CD4-positive, alpha-beta T cell (primary cell): ENCODE data around the gene AKAP8. TPM values are rescaled to one million over a fixed set of nuclear protein-coding genes. Genes with fewer than 3 reads are reported as not detected.

ENCODE experiments used
- ATAC-seq: fragments of 200-7000 bp; cut with Tn5 transposase; one replicate; pipeline ENCODE4 v1.10.0; 2022; ENCODE audit warnings: mild to moderate bottlenecking; ENCODE audit not compliant: poor library complexity
- CTCF ChIA-PET: fragments of 350-600 bp; sonication (Branson Sonifier 250); formaldehyde crosslinking; loops from one replicate; lab custom pipeline; 2021; ENCODE audit warnings: antibody characterized with exemption, inconsistent platforms; lab: Charles Lee
- POLR2A ChIA-PET: fragments of 350-600 bp; sonication (Branson Sonifier 250); formaldehyde crosslinking; loops from one replicate; lab custom pipeline; 2021; ENCODE audit warnings: antibody characterized with exemption, inconsistent platforms; lab: Charles Lee
- DNase-seq, 14 experiments: peaks; one replicate each; pipeline ENCODE4 v3.0.0-alpha.2; 2013 to 2020; ENCODE audit warnings: mixed read lengths in 2 of 14
- H3K27ac ChIP-seq, 2 donors: one replicate each; pipeline versions ENCODE4 v1.5.1 to v1.7.0; 2013; ENCODE audit warnings: low read length in 2 of 2, low read depth in 1 of 2, mild to moderate bottlenecking in 1 of 2
- H3K27me3 ChIP-seq, 2 experiments: 1 replicate in 1 of 2; 2 replicates in 1 of 2; pipeline versions ENCODE4 v1.6.1 to v1.7.0; 2013; ENCODE audit warnings: low read length in 2 of 2, control low read depth in 1 of 2, mild to moderate bottlenecking in 1 of 2, moderate library complexity in 1 of 2; ENCODE audit not compliant: insufficient read depth in 2 of 2, control insufficient read depth in 1 of 2
- H3K36me3 ChIP-seq: one replicate; pipeline ENCODE4 v1.6.1; 2013; ENCODE audit warnings: low read length, control low read depth; ENCODE audit not compliant: insufficient read depth
- H3K4me1 ChIP-seq: one replicate; pipeline ENCODE4 v1.6.1; 2013; ENCODE audit warnings: low read length, control low read depth; ENCODE audit not compliant: insufficient read depth
- H3K4me3 ChIP-seq: one replicate; pipeline ENCODE4 v1.5.1; 2013; ENCODE audit warnings: mild to moderate bottlenecking, low read length, moderate library complexity
- H3K9me3 ChIP-seq, 2 experiments: 1 replicate in 1 of 2; 2 replicates in 1 of 2; pipeline versions ENCODE4 v1.6.1 to v1.7.0; 2013; ENCODE audit warnings: low read length in 2 of 2, mild to moderate bottlenecking in 2 of 2, control low read depth in 1 of 2, moderate library complexity in 1 of 2; ENCODE audit not compliant: control insufficient read depth in 1 of 2, insufficient read depth in 1 of 2
- H3K27ac Mint-ChIP-seq: one replicate; pipeline ENCODE4 v1.8.0; 2020; ENCODE audit warnings: mixed read lengths
- H3K27me3 Mint-ChIP-seq: one replicate; pipeline ENCODE4 v1.8.0; 2021; ENCODE audit warnings: mixed read lengths
- H3K36me3 Mint-ChIP-seq: one replicate; pipeline ENCODE4 v1.8.0; 2021; ENCODE audit warnings: low read depth, mixed read lengths
- H3K4me1 Mint-ChIP-seq: one replicate; pipeline ENCODE4 v1.8.0; 2021; ENCODE audit warnings: low read depth, mixed read lengths
- H3K4me3 Mint-ChIP-seq: one replicate; pipeline ENCODE4 v1.8.0; 2020; ENCODE audit warnings: mild to moderate bottlenecking, mixed read lengths
- H3K9me3 Mint-ChIP-seq: one replicate; pipeline ENCODE4 v1.8.0; 2020; ENCODE audit warnings: mixed read lengths
- intact Hi-C, 2 experiments: fragments of 100-400 bp; cut with DNase I in 1 of 2; cut with micrococcal nuclease in 1 of 2; formaldehyde crosslinking; loops; one replicate each; pipeline versions ENCODE4 v1.15.1 to v1.9.0; 2023 to 2025; cut with DNase I, micrococcal nuclease
- total RNA-seq, 174 experiments: library from RNA in 2 of 174; stranded (reverse) in 2 of 174; gene quantifications; one replicate each; pipeline ENCODE4 v1.2.3 and lab custom pipeline; 2021 to 2026
- TF ChIP-seq, protein P1 (sequence below): fragments of 200-600 bp; IDR thresholded peaks from one replicate; pipeline ENCODE4 v1.8.0; 2022; ENCODE audit warnings: antibody characterized with exemption, mild to moderate bottlenecking

The AKAP8 gene
- total RNA-seq, 2 experiments from 2014 or later: 87.5 to 90.1 TPM

DNA sequence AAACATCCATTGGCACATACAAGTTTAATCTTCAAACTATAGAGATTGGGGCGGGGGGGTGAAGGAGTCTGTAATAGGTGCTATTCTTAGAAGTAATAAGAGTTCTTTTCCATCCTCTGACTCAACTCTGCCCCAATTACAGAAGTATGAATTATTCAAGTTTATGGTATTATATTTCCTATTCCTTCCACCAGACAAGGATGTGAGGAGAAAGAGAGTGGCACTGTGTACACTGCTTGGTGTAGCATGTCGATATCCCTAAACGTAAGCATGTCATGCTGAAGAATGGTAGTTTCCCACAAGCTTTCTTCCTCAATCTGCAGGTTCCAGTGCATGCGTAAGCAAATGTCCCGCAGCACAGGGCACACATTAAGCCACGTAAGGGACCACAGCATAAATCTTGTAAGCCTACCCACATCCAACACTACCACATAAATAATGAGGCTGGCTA is 61.3 kb downstream of the AKAP8 start:
- Histone ChIP-seq H3K27ac (no peak overlapping the region), H3K36me3 (peaks cover 4% of the 10 kb centered on the region), H3K27me3 (no peaks in the 10 kb centered on the region), H3K9me3 (no peaks in the 10 kb centered on the region), H3K4me3 (no peak overlapping the region), H3K4me1 (peaks cover 88% of the 10 kb centered on the region)
- POLR2A ChIA-PET: interaction anchor here (1.0 to 2.1 kb wide), 2 partner anchors 13 to 60 kb away, joined by 3 to 13 read pairs; partner anchors contain the start of gene BRD4
- Mint-ChIP-seq H3K36me3 (peaks cover 21% of the 10 kb centered on the region), H3K4me1 (peaks cover 89% of the 10 kb centered on the region), H3K27me3 (no peaks in the 10 kb centered on the region), H3K4me3 (peak overlapping the region; percentile 38), H3K9me3 (no peaks in the 10 kb centered on the region), H3K27ac (peak overlapping the region; percentile 71)
- peak; percentile 72 for ATAC-seq
- TF ChIP-seq, protein P1, sequence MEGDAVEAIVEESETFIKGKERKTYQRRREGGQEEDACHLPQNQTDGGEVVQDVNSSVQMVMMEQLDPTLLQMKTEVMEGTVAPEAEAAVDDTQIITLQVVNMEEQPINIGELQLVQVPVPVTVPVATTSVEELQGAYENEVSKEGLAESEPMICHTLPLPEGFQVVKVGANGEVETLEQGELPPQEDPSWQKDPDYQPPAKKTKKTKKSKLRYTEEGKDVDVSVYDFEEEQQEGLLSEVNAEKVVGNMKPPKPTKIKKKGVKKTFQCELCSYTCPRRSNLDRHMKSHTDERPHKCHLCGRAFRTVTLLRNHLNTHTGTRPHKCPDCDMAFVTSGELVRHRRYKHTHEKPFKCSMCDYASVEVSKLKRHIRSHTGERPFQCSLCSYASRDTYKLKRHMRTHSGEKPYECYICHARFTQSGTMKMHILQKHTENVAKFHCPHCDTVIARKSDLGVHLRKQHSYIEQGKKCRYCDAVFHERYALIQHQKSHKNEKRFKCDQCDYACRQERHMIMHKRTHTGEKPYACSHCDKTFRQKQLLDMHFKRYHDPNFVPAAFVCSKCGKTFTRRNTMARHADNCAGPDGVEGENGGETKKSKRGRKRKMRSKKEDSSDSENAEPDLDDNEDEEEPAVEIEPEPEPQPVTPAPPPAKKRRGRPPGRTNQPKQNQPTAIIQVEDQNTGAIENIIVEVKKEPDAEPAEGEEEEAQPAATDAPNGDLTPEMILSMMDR: no peak
- intact Hi-C loops: no loop called here
- CTCF ChIA-PET: interaction anchor here (0.9 kb wide), 1 partner anchor 9 kb away, joined by 4 read pairs; no protein-coding TSS in a partner anchor
- DNase-seq: peak in 2 of 14 experiments; percentile 67 to 70

GRCh38 chr19:15317392-15318071 is 62.1 kb downstream of the AKAP8 start:
- Mint-ChIP-seq H3K36me3 (peaks cover 19% of the 10 kb centered on the region), H3K27me3 (no peaks in the 10 kb centered on the region), H3K4me1 (peaks cover 89% of the 10 kb centered on the region), H3K27ac (peak overlapping the region; percentile 71), H3K4me3 (peak overlapping the region; percentile 65), H3K9me3 (no peaks in the 10 kb centered on the region)
- DNase-seq: no peak
- Histone ChIP-seq H3K27ac (no peak overlapping the region), H3K4me1 (peaks cover 91% of the 10 kb centered on the region), H3K9me3 (no peaks in the 10 kb centered on the region), H3K4me3 (no peak overlapping the region), H3K27me3 (no peaks in the 10 kb centered on the region), H3K36me3 (peaks cover 4% of the 10 kb centered on the region)
- TF ChIP-seq, protein P1: no peak
- CTCF ChIA-PET: interaction anchor here (0.9 kb wide), 1 partner anchor 10 kb away, joined by 4 read pairs; no protein-coding TSS in a partner anchor
- ATAC-seq: no peak
- intact Hi-C loops: no loop called here
- POLR2A ChIA-PET: interaction anchor here (0.8 to 2.1 kb wide), 4 partner anchors 9 to 61 kb away, joined by 3 to 13 read pairs (median 4); partner anchors contain the start of gene BRD4

GRCh38 chr19:15316498-15316897 is 63.1 kb downstream of the AKAP8 start:
- Histone ChIP-seq H3K36me3 (peaks cover 4% of the 10 kb centered on the region), H3K9me3 (no peaks in the 10 kb centered on the region), H3K4me1 (peaks cover 90% of the 10 kb centered on the region), H3K27me3 (no peaks in the 10 kb centered on the region), H3K27ac (peak overlapping the region in 1 of 2 donors; percentile 34), H3K4me3 (no peak overlapping the region)
- Mint-ChIP-seq H3K36me3 (peaks cover 21% of the 10 kb centered on the region), H3K27ac (peak overlapping the region; percentile 71), H3K27me3 (no peaks in the 10 kb centered on the region), H3K4me1 (peaks cover 92% of the 10 kb centered on the region), H3K4me3 (peak overlapping the region; percentile 65), H3K9me3 (no peaks in the 10 kb centered on the region)
- POLR2A ChIA-PET: interaction anchor here (1.4 to 2.1 kb wide), 2 partner anchors 10 to 15 kb away, joined by 4 to 13 read pairs; partner anchors contain the start of gene BRD4
- ATAC-seq (no peak), DNase-seq (no peak)
- TF ChIP-seq, protein P1: no peak
- intact Hi-C loops: no loop called here
- CTCF ChIA-PET: interaction anchor here (1.2 kb wide), 1 partner anchor 22 kb away, joined by 3 read pairs; no protein-coding TSS in a partner anchor
